HepG2 (cell line): ENCODE results near the gene TAL2. TPM values are rescaled to one million over a fixed set of nuclear protein-coding genes. Genes with fewer than 3 reads are reported as not detected.

Experiments
- CAMTA2 ChIP-seq: sonication (generic); formaldehyde crosslinking; IDR thresholded peaks from 2 replicates; pipeline ENCODE4 v1.4.0; 2020; ENCODE audit warnings: mild to moderate bottlenecking, missing genetic modification reagents, borderline replicate concordance
- HOXA3 ChIP-seq: sonication (generic); formaldehyde crosslinking; IDR thresholded peaks from 2 replicates; pipeline ENCODE4 v1.5.0; 2020; ENCODE audit warnings: missing genetic modification reagents
- KDM2A ChIP-seq: sonication (generic); formaldehyde crosslinking; IDR thresholded peaks from 2 replicates; pipeline ENCODE4 v1.4.0; 2020; ENCODE audit warnings: low read depth, missing genetic modification reagents, borderline replicate concordance
- KLF11 ChIP-seq: IDR thresholded peaks from 2 replicates; pipeline ENCODE4 v1.6.1; 2016; ENCODE audit warnings: missing compliant biosample characterization
- PHF20 ChIP-seq: sonication (generic); formaldehyde crosslinking; IDR thresholded peaks from 2 replicates; pipeline ENCODE4 v1.5.0; 2020; ENCODE audit warnings: mild to moderate bottlenecking, missing genetic modification reagents
- SALL2 ChIP-seq: sonication (generic); formaldehyde crosslinking; IDR thresholded peaks from 2 replicates; pipeline ENCODE4 v1.8.1; 2023; ENCODE audit warnings: mild to moderate bottlenecking, missing genetic modification reagents, inconsistent platforms
- SOX13 ChIP-seq, 3 experiments: fragments of 450-650 bp in 1 of 3; sonication (generic) in 1 of 3; formaldehyde crosslinking in 1 of 3; IDR thresholded peaks in 2 of 3; conservative IDR thresholded peaks in 1 of 3; 2 replicates each; pipeline versions ENCODE4 v1.5.0 to v1.6.1; 2016 to 2020; ENCODE audit warnings: antibody characterized with exemption in 1 of 3, mild to moderate bottlenecking in 1 of 3, missing compliant biosample characterization in 1 of 3, missing genetic modification reagents in 1 of 3, moderate library complexity in 1 of 3
- SPEN ChIP-seq: sonication (generic); formaldehyde crosslinking; IDR thresholded peaks from 2 replicates; pipeline ENCODE4 v1.5.1; 2020; ENCODE audit warnings: low read depth, mild to moderate bottlenecking, missing genetic modification reagents
- TARDBP ChIP-seq: sonication (generic); formaldehyde crosslinking; IDR thresholded peaks from 2 replicates; pipeline ENCODE4 v1.8.0; 2022; ENCODE audit warnings: mild to moderate bottlenecking, missing genetic modification reagents
- TP53 ChIP-seq: sonication (generic); formaldehyde crosslinking; conservative IDR thresholded peaks from 2 replicates; pipeline ENCODE4 v1.4.0; 2020; ENCODE audit warnings: missing genetic modification reagents
- ZIK1 ChIP-seq: sonication (generic); formaldehyde crosslinking; IDR thresholded peaks from 2 replicates; pipeline ENCODE4 v1.5.0; 2020; ENCODE audit warnings: mild to moderate bottlenecking, low read depth, missing genetic modification reagents, borderline replicate concordance
- ZNF468 ChIP-seq: sonication (generic); formaldehyde crosslinking; IDR thresholded peaks from 2 replicates; pipeline ENCODE4 v1.8.0; 2022; ENCODE audit warnings: mild to moderate bottlenecking, moderate library complexity, missing genetic modification reagents
- polyA plus RNA-seq, 8 experiments: library from polyadenylated mRNA; depleted of rRNA in 3 of 8; stranded (reverse) in 7 of 8; unstranded in 1 of 8; fragments of >200 nt; fragmentation: Illumina TruSeq in 4 of 8; extraction: Trizol in 4 of 8; gene quantifications; 2 replicates each; pipeline versions ENCODE4 v1.2.1 to v1.2.3, GENCODE V29; 2011 to 2016; ENCODE audit warnings: low read depth in 4 of 8, missing spikeins in 1 of 8, mixed read lengths in 1 of 8; ENCODE audit not compliant: insufficient read depth in 1 of 8
- total RNA-seq, 5 experiments: library from RNA; depleted of rRNA; stranded (reverse); fragments of >200 nt; fragmentation: Illumina TruSeq; extraction: Trizol; gene quantifications; 2 replicates each; pipeline ENCODE4 v1.2.3, GENCODE V29; 2016; ENCODE audit warnings: low read depth in 1 of 5
- TF ChIP-seq, protein P1 (sequence below): IDR thresholded peaks from 2 replicates; pipeline ENCODE4 v1.6.1; 2016; ENCODE audit warnings: missing biosample characterization, missing genetic modification reagents, low read depth
- TF ChIP-seq, protein P2 (sequence below): IDR thresholded peaks from 2 replicates; pipeline ENCODE4 v1.6.1; 2012; ENCODE audit warnings: inconsistent platforms
- TF ChIP-seq, protein P3 (sequence below): sonication (generic); formaldehyde crosslinking; IDR thresholded peaks from 2 replicates; pipeline ENCODE4 v1.8.0; 2022; ENCODE audit warnings: missing genetic modification reagents, low read depth, mild to moderate bottlenecking, borderline replicate concordance
- TF ChIP-seq, protein P4 (sequence below): sonication (generic); formaldehyde crosslinking; IDR thresholded peaks from 2 replicates; pipeline ENCODE4 v1.8.0; 2022; ENCODE audit warnings: missing genetic modification reagents, mild to moderate bottlenecking, moderate library complexity, borderline replicate concordance
- TF ChIP-seq, protein P5 (sequence below): sonication (generic); formaldehyde crosslinking; IDR thresholded peaks from 2 replicates; pipeline ENCODE4 v1.4.0; 2020; ENCODE audit warnings: missing genetic modification reagents, mild to moderate bottlenecking, borderline replicate concordance
- TF ChIP-seq, protein P6 (sequence below): sonication (generic); formaldehyde crosslinking; IDR thresholded peaks from 2 replicates; pipeline ENCODE4 v1.5.0; 2020; ENCODE audit warnings: missing genetic modification reagents
- TF ChIP-seq, protein P7 (sequence below): sonication (generic); formaldehyde crosslinking; IDR thresholded peaks from 2 replicates; pipeline ENCODE4 v1.8.0; 2022; ENCODE audit warnings: mild to moderate bottlenecking, missing genetic modification reagents, moderate library complexity

The TAL2 gene
- total and polyA plus RNA-seq, 2 of the 13 experiments (the other 11 are each of a cell fraction or from before 2014, with no cell fraction given), result 0.22 TPM; not detected in 1

DNA sequence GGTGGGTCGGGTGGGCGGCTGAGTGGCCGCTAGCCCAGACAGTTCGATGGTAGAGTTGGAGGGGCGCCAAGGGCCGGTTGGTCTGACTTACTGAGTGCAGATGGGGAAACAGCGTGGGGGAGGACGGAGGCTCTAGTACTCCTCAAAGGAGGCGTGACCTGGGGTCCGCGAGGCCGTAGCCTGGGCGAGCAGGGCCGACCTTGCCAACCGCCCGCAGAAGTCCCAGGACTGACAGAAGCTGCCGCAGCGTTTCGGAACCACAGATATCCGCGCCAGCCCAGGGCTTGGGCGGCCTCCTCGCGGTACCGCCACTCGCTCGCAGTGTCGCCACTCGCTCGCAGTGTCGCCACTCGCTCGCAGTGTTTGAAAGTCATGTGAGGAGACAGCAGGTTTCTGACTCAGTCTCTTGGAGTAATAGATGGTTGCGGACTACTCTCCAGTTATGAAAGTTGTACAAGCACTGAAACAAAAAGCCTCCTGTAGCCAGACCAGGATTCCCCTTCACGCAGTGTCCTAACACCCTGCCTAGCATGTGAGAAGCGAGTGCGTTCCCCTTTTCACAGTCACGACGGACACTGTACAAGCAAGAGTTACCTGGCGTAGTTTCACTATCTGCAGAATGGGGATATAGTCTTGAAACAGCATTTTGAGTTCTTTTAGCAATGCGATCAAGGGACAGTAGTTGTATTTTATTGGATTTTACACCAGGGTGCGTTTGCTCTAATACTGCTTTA, 32.8 kb downstream of the TAL2 start (continued):
- TF ChIP-seq HOXA3 (CRISPR knock-in tag) (peak; percentile 24), TP53 (CRISPR knock-in tag) (no peak), SPEN (peak; percentile 45; the same call in 1 of the 2 replicates), PHF20 (CRISPR knock-in tag) (peak; percentile 36; the same call in 1 of the 2 replicates), ZIK1 (no peak), ZNF468 (CRISPR knock-in tag) (no peak), KDM2A (peak; percentile 87), KLF11 (no peak; the same call in 1 of the 2 replicates), SOX13 (IDR thresholded peaks at IDR 0.05) (no peak), SOX13 (CRISPR knock-in tag; conservative IDR thresholded peaks at IDR 0.05 in 1 of 2, IDR thresholded peaks at IDR 0.05 in 1 of 2) (no peak), CAMTA2 (CRISPR knock-in tag) (no peak), SALL2 (CRISPR knock-in tag) (no peak; the same call in 1 of the 2 replicates), TARDBP (CRISPR knock-in tag) (no peak)
- TF ChIP-seq, protein P1, sequence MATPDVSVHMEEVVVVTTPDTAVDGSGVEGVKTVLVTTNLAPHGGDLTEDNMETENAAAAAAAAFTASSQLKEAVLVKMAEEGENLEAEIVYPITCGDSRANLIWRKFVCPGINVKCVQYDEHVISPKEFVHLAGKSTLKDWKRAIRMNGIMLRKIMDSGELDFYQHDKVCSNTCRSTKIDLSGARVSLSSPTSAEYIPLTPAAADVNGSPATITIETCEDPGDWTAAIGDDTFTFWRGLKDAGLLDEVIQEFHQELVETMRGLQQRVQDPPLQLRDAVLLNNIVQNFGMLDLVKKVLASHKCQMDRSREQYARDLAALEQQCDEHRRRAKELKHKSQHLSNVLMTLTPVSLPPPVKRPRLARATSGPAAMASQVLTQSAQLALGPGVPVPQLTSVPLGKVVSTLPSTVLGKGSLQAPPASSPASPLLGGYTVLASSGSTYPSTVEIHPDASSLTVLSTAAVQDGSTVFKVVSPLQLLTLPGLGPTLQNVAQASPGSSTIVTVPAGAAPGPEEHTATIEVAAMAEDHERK (CRISPR knock-in tag), result no peak
- TF ChIP-seq, protein P2, sequence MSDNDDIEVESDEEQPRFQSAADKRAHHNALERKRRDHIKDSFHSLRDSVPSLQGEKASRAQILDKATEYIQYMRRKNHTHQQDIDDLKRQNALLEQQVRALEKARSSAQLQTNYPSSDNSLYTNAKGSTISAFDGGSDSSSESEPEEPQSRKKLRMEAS, result peak; percentile 33
- TF ChIP-seq, protein P3, sequence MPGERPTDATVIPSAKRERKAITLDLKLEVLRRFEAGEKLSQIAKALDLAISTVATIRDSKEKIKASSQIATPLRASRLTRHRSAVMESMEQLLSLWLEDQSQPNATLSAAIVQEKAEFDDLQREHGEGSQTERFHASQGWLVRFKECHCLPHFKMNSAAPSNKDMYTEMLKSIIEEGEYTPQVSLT (CRISPR knock-in tag), result no peak
- TF ChIP-seq, protein P4, sequence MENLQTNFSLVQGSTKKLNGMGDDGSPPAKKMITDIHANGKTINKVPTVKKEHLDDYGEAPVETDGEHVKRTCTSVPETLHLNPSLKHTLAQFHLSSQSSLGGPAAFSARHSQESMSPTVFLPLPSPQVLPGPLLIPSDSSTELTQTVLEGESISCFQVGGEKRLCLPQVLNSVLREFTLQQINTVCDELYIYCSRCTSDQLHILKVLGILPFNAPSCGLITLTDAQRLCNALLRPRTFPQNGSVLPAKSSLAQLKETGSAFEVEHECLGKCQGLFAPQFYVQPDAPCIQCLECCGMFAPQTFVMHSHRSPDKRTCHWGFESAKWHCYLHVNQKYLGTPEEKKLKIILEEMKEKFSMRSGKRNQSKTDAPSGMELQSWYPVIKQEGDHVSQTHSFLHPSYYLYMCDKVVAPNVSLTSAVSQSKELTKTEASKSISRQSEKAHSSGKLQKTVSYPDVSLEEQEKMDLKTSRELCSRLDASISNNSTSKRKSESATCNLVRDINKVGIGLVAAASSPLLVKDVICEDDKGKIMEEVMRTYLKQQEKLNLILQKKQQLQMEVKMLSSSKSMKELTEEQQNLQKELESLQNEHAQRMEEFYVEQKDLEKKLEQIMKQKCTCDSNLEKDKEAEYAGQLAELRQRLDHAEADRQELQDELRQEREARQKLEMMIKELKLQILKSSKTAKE (CRISPR knock-in tag), result no peak
- TF ChIP-seq, protein P5, sequence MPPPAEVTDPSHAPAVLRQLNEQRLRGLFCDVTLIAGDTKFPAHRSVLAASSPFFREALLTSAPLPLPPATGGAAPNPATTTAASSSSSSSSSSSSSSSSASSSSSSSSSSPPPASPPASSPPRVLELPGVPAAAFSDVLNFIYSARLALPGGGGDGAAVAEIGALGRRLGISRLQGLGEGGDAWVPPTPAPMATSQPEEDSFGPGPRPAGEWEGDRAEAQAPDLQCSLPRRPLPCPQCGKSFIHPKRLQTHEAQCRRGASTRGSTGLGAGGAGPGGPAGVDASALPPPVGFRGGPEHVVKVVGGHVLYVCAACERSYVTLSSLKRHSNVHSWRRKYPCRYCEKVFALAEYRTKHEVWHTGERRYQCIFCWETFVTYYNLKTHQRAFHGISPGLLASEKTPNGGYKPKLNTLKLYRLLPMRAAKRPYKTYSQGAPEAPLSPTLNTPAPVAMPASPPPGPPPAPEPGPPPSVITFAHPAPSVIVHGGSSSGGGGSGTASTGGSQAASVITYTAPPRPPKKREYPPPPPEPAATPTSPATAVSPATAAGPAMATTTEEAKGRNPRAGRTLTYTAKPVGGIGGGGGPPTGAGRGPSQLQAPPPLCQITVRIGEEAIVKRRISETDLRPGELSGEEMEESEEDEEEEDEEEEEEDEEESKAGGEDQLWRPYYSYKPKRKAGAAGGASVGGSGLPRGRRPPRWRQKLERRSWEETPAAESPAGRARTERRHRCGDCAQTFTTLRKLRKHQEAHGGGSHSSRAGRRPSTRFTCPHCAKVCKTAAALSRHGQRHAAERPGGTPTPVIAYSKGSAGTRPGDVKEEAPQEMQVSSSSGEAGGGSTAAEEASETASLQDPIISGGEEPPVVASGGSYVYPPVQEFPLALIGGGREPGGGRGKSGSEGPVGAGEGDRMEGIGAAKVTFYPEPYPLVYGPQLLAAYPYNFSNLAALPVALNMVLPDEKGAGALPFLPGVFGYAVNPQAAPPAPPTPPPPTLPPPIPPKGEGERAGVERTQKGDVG (CRISPR knock-in tag), result no peak
- TF ChIP-seq, protein P6, sequence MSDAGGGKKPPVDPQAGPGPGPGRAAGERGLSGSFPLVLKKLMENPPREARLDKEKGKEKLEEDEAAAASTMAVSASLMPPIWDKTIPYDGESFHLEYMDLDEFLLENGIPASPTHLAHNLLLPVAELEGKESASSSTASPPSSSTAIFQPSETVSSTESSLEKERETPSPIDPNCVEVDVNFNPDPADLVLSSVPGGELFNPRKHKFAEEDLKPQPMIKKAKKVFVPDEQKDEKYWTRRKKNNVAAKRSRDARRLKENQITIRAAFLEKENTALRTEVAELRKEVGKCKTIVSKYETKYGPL (CRISPR knock-in tag), result no peak
- TF ChIP-seq, protein P7, sequence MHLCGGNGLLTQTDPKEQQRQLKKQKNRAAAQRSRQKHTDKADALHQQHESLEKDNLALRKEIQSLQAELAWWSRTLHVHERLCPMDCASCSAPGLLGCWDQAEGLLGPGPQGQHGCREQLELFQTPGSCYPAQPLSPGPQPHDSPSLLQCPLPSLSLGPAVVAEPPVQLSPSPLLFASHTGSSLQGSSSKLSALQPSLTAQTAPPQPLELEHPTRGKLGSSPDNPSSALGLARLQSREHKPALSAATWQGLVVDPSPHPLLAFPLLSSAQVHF (CRISPR knock-in tag), result no peak
